ENCODE data around the gene DAP3. TPM values are rescaled to one million over a fixed set of nuclear protein-coding genes. Genes with fewer than 3 reads are reported as not detected.
A peak's percentile ranks its signal among the peaks of the same experiment; 100 is the strongest.

Gene DAP3
- polyA plus RNA-seq, 1 of the 3 experiments (the other 2 are of a cell fraction), result 115 TPM

DNA sequence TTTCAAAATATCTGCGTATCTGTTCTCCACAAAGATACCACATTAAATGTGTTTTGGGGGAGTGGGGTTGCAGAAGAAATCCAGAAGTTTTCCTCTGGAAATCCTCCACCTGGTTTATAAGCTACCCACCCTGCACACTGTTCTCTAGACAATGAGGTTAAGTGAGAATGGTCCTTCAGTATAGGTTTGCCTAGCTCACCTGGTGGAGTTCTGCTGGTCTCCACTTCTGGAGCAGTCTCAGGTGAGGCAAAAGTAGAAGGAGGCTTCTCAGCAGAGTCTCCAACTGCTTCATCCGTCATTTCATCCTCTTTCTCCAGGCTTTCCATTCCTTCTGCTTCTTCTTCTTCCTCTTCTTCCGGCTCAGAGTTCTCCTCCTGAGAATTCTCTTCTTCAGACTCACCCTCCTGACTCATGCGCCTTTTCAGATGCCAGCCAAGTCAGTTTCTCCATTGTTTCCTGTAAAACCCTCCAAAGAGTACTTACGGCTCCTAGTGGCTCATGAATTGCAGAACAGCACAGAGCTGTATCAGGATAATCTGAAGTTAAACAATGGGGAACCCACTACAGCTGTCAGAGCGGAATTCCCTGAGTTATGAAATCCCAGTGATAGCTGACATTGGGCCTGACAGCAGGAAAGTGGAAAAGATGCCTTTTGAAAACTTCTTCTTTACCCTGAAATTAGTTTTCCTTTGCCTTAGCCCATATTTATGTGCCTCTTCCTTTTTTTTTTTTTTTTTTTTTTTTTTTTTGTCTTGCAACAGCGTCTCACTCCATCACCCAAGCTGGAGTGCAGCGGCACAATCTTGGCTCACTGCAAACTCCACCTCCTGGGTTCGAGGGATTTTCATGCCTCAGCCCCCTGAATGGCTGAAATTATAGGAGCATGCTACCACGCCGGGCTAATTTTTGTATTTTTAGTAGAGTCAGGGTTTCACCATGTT lies 40.4 kb upstream of the DAP3 start:
- ChIA-PET CTCF (interaction anchor here (1.3 kb wide), 1 partner anchor 398 kb away, joined by 4 read pairs; no protein-coding TSS in a partner anchor), POLR2A (no interaction called here)
- peak overlapping the region; percentile 44 to 86; a peak in 3 of 4 replicates for H3K27ac ChIP-seq (ENCODE audit: low read depth in 2 of 2, low read length in 1 of 2)
- TF ChIP-seq FOSL2 (IDR thresholded peaks at IDR 0.05; ENCODE audit: borderline replicate concordance, low read depth), result peak; percentile 73; the same call in 1 of the 2 replicates
- TF ChIP-seq, protein P1, sequence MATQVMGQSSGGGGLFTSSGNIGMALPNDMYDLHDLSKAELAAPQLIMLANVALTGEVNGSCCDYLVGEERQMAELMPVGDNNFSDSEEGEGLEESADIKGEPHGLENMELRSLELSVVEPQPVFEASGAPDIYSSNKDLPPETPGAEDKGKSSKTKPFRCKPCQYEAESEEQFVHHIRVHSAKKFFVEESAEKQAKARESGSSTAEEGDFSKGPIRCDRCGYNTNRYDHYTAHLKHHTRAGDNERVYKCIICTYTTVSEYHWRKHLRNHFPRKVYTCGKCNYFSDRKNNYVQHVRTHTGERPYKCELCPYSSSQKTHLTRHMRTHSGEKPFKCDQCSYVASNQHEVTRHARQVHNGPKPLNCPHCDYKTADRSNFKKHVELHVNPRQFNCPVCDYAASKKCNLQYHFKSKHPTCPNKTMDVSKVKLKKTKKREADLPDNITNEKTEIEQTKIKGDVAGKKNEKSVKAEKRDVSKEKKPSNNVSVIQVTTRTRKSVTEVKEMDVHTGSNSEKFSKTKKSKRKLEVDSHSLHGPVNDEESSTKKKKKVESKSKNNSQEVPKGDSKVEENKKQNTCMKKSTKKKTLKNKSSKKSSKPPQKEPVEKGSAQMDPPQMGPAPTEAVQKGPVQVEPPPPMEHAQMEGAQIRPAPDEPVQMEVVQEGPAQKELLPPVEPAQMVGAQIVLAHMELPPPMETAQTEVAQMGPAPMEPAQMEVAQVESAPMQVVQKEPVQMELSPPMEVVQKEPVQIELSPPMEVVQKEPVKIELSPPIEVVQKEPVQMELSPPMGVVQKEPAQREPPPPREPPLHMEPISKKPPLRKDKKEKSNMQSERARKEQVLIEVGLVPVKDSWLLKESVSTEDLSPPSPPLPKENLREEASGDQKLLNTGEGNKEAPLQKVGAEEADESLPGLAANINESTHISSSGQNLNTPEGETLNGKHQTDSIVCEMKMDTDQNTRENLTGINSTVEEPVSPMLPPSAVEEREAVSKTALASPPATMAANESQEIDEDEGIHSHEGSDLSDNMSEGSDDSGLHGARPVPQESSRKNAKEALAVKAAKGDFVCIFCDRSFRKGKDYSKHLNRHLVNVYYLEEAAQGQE (IDR thresholded peaks at IDR 0.05; ENCODE audit: low read depth, low read length), result no peak
- TF ChIP-seq, protein P2, sequence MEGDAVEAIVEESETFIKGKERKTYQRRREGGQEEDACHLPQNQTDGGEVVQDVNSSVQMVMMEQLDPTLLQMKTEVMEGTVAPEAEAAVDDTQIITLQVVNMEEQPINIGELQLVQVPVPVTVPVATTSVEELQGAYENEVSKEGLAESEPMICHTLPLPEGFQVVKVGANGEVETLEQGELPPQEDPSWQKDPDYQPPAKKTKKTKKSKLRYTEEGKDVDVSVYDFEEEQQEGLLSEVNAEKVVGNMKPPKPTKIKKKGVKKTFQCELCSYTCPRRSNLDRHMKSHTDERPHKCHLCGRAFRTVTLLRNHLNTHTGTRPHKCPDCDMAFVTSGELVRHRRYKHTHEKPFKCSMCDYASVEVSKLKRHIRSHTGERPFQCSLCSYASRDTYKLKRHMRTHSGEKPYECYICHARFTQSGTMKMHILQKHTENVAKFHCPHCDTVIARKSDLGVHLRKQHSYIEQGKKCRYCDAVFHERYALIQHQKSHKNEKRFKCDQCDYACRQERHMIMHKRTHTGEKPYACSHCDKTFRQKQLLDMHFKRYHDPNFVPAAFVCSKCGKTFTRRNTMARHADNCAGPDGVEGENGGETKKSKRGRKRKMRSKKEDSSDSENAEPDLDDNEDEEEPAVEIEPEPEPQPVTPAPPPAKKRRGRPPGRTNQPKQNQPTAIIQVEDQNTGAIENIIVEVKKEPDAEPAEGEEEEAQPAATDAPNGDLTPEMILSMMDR (IDR thresholded peaks at IDR 0.05), result peak; percentile 78
- no peak for TF ChIP-seq MXI1 (IDR thresholded peaks at IDR 0.05; ENCODE audit: low read depth, low read length)
- TF ChIP-seq TCF12 (IDR thresholded peaks at IDR 0.05), result peak; percentile 56; the same call in 1 of the 2 replicates
- no peak for TF ChIP-seq FOXM1 (IDR thresholded peaks at IDR 0.05; ENCODE audit: low read depth)
- TF ChIP-seq JUND (IDR thresholded peaks at IDR 0.05), result peak; percentile 65
- TF ChIP-seq GATA2 (CRISPR knock-in tag; IDR thresholded peaks at IDR 0.05), result no peak
- peak; percentile 40 for TF ChIP-seq SMC3 (IDR thresholded peaks at IDR 0.05; ENCODE audit: low read depth, low read length)
- no peak for TF ChIP-seq NRF1 (IDR thresholded peaks at IDR 0.05; ENCODE audit: low read depth, low read length)
- TF ChIP-seq, protein P3, sequence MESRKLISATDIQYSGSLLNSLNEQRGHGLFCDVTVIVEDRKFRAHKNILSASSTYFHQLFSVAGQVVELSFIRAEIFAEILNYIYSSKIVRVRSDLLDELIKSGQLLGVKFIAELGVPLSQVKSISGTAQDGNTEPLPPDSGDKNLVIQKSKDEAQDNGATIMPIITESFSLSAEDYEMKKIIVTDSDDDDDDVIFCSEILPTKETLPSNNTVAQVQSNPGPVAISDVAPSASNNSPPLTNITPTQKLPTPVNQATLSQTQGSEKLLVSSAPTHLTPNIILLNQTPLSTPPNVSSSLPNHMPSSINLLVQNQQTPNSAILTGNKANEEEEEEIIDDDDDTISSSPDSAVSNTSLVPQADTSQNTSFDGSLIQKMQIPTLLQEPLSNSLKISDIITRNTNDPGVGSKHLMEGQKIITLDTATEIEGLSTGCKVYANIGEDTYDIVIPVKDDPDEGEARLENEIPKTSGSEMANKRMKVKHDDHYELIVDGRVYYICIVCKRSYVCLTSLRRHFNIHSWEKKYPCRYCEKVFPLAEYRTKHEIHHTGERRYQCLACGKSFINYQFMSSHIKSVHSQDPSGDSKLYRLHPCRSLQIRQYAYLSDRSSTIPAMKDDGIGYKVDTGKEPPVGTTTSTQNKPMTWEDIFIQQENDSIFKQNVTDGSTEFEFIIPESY (IDR thresholded peaks at IDR 0.05; ENCODE audit: borderline replicate concordance, low read depth), result no peak
- TF ChIP-seq, protein P4, sequence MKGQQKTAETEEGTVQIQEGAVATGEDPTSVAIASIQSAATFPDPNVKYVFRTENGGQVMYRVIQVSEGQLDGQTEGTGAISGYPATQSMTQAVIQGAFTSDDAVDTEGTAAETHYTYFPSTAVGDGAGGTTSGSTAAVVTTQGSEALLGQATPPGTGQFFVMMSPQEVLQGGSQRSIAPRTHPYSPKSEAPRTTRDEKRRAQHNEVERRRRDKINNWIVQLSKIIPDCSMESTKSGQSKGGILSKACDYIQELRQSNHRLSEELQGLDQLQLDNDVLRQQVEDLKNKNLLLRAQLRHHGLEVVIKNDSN (IDR thresholded peaks at IDR 0.05; ENCODE audit: borderline replicate concordance, low read depth), result no peak
- TF ChIP-seq, protein P5, sequence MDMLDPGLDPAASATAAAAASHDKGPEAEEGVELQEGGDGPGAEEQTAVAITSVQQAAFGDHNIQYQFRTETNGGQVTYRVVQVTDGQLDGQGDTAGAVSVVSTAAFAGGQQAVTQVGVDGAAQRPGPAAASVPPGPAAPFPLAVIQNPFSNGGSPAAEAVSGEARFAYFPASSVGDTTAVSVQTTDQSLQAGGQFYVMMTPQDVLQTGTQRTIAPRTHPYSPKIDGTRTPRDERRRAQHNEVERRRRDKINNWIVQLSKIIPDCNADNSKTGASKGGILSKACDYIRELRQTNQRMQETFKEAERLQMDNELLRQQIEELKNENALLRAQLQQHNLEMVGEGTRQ (IDR thresholded peaks at IDR 0.05; ENCODE audit: borderline replicate concordance, low read depth, low read length), result no peak
- peak; percentile 34; the same call in 1 of the 2 replicates for TF ChIP-seq TEAD4 (IDR thresholded peaks at IDR 0.05; ENCODE audit: borderline replicate concordance, insufficient read depth)
- TF ChIP-seq GABPA (IDR thresholded peaks at IDR 0.05; ENCODE audit: low read depth), result no peak
- TF ChIP-seq RCOR1 (IDR thresholded peaks at IDR 0.05; ENCODE audit: low read length), result no peak
- no peak for TF ChIP-seq FOXJ3 (CRISPR knock-in tag; IDR thresholded peaks at IDR 0.05)
- TF ChIP-seq, protein P6, sequence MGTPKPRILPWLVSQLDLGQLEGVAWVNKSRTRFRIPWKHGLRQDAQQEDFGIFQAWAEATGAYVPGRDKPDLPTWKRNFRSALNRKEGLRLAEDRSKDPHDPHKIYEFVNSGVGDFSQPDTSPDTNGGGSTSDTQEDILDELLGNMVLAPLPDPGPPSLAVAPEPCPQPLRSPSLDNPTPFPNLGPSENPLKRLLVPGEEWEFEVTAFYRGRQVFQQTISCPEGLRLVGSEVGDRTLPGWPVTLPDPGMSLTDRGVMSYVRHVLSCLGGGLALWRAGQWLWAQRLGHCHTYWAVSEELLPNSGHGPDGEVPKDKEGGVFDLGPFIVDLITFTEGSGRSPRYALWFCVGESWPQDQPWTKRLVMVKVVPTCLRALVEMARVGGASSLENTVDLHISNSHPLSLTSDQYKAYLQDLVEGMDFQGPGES (IDR thresholded peaks at IDR 0.05; ENCODE audit: low read depth, low read length), result no peak
- TF ChIP-seq, protein P7, sequence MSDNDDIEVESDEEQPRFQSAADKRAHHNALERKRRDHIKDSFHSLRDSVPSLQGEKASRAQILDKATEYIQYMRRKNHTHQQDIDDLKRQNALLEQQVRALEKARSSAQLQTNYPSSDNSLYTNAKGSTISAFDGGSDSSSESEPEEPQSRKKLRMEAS (IDR thresholded peaks at IDR 0.05; ENCODE audit: low read depth), result peak; percentile 67

More for the DNA sequence above, 40.4 kb upstream of the DAP3 start:
- DNase-seq, result peak; percentile 20
- H3K4me3 ChIP-seq (ENCODE audit: low read depth in 2 of 2, low read length in 1 of 2), result peak overlapping the region; percentile 23 to 59; a peak in 3 of 4 replicates
- H3K36me3 ChIP-seq (replicated peaks in 1 of 2; ENCODE audit: control insufficient read depth in 1 of 2, insufficient read depth in 2 of 2, low read length in 1 of 2), result peaks cover 0 to 16% of the 10 kb centered on the region in 2 experiments
- H3K79me2 ChIP-seq (ENCODE audit: insufficient read depth), result peaks cover 15% of the 10 kb centered on the region
- H3K4me1 ChIP-seq (ENCODE audit: control insufficient read depth in 1 of 2, insufficient read depth in 2 of 2, low read depth in 1 of 2, low read length in 1 of 2), result peaks cover 8 to 13% of the 10 kb centered on the region in 2 experiments; a peak in 3 of 4 replicates
- WGBS (ENCODE audit: low lambda C conversion rate), result 39% methylated on average over 11 of the region's 11 CpGs
- peak overlapping the region; percentile 85 for H3K4me2 ChIP-seq
- H4K20me1 ChIP-seq (ENCODE audit: insufficient read depth), result no peaks in the 10 kb centered on the region
- H2AFZ ChIP-seq (ENCODE audit: low read depth), result peak overlapping the region; percentile 98
- no peaks in the 10 kb centered on the region for H3K9me2 ChIP-seq
- peaks cover 27% of the 10 kb centered on the region for H3F3A ChIP-seq (replicated peaks; ENCODE audit: insufficient read depth)
- H3K27me3 ChIP-seq (ENCODE audit: insufficient read depth), result no peaks in the 10 kb centered on the region
- H3K9me3 ChIP-seq, result no peaks in the 10 kb centered on the region
- H3K9ac ChIP-seq, result peak overlapping the region; percentile 63
